ENCODE results near the gene KLK5. TPM values are rescaled to one million over a fixed set of nuclear protein-coding genes. Genes with fewer than 3 reads are reported as not detected.

Gene KLK5
- total RNA-seq, 1 experiment from 2014 or later: not detected

DNA sequence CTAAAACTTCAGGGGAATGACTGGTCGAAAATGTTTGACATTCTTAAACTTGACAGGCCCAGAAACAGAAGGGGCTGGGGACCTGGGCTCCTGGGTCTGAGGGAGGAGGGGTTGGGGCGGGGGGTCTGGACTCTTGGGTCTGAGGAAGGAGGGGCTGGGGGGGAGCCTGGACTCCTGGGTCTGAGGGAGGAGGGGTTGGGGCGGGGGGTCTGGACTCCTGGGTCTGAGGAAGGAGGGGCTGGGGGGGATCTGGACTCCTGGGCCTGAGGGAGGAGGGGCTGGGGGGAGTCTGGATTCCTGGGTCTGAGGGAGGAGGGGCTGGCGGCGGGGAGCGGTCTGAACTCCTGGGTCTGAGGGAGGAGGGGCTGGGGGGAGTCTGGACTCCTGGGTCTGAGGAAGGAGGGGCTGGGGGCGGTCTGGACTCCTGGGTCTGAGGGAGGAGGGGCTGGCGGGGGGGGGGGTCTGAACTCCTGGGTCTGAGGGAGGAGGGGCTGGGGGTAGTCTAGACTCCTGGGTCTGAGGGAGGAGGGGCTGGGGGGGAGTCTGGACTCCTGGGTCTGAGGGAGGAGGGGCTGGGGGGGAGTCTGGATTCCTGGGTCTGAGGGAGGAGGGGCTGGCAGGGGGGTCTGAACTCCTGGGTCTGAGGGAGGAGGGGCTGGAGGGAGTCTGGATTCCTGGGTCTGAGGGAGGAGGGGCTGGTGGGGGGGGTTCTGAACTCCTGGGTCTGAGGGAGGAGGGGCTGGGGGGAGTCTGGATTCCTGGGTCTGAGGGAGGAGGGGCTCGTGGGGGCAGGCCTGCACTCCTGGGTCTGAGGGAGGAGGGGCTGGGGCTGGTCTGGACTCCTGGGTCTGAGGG lies 22.1 kb upstream of the KLK5 start:
- Histone ChIP-seq H3K4ac (ENCODE audit: low read depth, low read length) (no peak overlapping the region), H2BK12ac (ENCODE audit: insufficient read length, low read depth, low read length) (no peak overlapping the region), H3K23me2 (ENCODE audit: insufficient read length, low read depth, low read length, poor library complexity, severe bottlenecking) (no peaks in the 10 kb centered on the region), H3K9ac (ENCODE audit: extremely low read depth, insufficient read length, low read length) (no peak overlapping the region), H2AFZ (ENCODE audit: low read length) (no peak overlapping the region), H2BK15ac (ENCODE audit: low read depth, low read length) (no peak overlapping the region), H3K79me2 (ENCODE audit: insufficient read depth, low read length) (no peaks in the 10 kb centered on the region), H3K56ac (ENCODE audit: insufficient read length, low read depth, low read length) (no peak overlapping the region), H3K4me1 (ENCODE audit: insufficient read depth, low read length) (peaks cover 6% of the 10 kb centered on the region; the same call in 1 of the 2 replicates), H3K9me3 (ENCODE audit: control insufficient read depth, low read depth, low read length) (no peaks in the 10 kb centered on the region), H3K27ac (ENCODE audit: insufficient read length, low read depth, low read length) (no peak overlapping the region), H3K18ac (ENCODE audit: insufficient read length, low read depth, low read length) (no peak overlapping the region), H3K27me3 (ENCODE audit: insufficient read depth, low read length) (no peaks in the 10 kb centered on the region), H2BK120ac (ENCODE audit: low read depth, low read length, poor library complexity, severe bottlenecking) (no peak overlapping the region), H3K23ac (ENCODE audit: insufficient read length, low read depth, low read length) (no peak overlapping the region), H2AK5ac (ENCODE audit: insufficient read length, low read length) (no peak overlapping the region), H3K4me2 (ENCODE audit: insufficient read depth, insufficient read length, low read length) (no peak overlapping the region), H4K8ac (replicated peaks; ENCODE audit: insufficient read length, low read depth, low read length) (no peak overlapping the region), H2BK20ac (ENCODE audit: low read depth, low read length, poor library complexity, severe bottlenecking) (no peak overlapping the region), H2BK5ac (ENCODE audit: insufficient read length, low read length) (no peak overlapping the region), H4K91ac (ENCODE audit: insufficient read length, low read depth, low read length) (no peak overlapping the region), H4K5ac (ENCODE audit: insufficient read length, low read depth, low read length) (no peak overlapping the region), H4K20me1 (ENCODE audit: control insufficient read depth, insufficient read depth, insufficient read length) (no peaks in the 10 kb centered on the region), H3T11ph (ENCODE audit: low read length) (no peak overlapping the region), H3K79me1 (ENCODE audit: insufficient read depth, low read depth, low read length, poor library complexity, severe bottlenecking) (no peaks in the 10 kb centered on the region), H3K14ac (ENCODE audit: insufficient read depth, low read length) (no peak overlapping the region)
- TF ChIP-seq, protein P1, sequence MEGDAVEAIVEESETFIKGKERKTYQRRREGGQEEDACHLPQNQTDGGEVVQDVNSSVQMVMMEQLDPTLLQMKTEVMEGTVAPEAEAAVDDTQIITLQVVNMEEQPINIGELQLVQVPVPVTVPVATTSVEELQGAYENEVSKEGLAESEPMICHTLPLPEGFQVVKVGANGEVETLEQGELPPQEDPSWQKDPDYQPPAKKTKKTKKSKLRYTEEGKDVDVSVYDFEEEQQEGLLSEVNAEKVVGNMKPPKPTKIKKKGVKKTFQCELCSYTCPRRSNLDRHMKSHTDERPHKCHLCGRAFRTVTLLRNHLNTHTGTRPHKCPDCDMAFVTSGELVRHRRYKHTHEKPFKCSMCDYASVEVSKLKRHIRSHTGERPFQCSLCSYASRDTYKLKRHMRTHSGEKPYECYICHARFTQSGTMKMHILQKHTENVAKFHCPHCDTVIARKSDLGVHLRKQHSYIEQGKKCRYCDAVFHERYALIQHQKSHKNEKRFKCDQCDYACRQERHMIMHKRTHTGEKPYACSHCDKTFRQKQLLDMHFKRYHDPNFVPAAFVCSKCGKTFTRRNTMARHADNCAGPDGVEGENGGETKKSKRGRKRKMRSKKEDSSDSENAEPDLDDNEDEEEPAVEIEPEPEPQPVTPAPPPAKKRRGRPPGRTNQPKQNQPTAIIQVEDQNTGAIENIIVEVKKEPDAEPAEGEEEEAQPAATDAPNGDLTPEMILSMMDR (conservative IDR thresholded peaks at IDR 0.05): no peak
- Mint-ChIP-seq H3K36me3 (ENCODE audit: insufficient read depth in 1 of 3, low read depth in 3 of 3) (no peaks in the 10 kb centered on the region), H3K27me3 (ENCODE audit: low read depth) (no peaks in the 10 kb centered on the region; the same call in none of the 2 replicates), H3K27ac (peak overlapping the region in 1 of 3 experiments; percentile 84; a peak in 2 of 7 replicates), H3K4me1 (peaks cover 33 to 57% of the 10 kb centered on the region in 2 experiments), H3K4me3 (no peak overlapping the region), H3K9me3 (no peaks in the 10 kb centered on the region)
- no CpG with 5 or more reads among the region's 9 CpGs for WGBS (ENCODE audit: extremely low coverage, insufficient read length, low lambda C conversion rate)
- peak; percentile 47 for DNase-seq

All from H9 (cell line).